Measurements from ENCODE around the gene KDM5B.

KDM5B gene

DNA sequence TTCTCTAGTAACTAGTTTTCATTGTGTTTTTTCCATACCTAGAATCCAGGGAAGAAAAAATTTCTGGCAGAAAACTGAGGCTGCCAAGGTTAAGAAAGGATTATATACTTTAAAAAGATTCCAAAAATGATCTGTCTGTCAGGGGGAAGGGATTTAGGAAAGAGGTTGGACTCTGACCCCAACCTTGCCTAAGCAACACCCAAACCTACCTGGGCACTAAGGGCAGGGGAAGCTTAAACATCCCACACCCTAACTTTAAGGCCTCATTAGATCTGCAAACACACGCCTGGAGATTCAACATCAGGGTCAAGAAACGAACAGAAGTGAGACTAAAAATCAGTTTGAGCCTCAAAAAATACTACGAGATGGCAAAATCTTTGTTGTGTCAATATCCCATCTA, 19.4 kb downstream of the KDM5B start:
- Histone ChIP-seq H3K36me3 (ENCODE audit: insufficient read depth, insufficient read length, low read length) (no peaks in the 10 kb centered on the region), H3K4me1 (ENCODE audit: insufficient read depth, insufficient read length) (no peaks in the 10 kb centered on the region), H3K9ac (ENCODE audit: insufficient read length, low read depth) (no peak overlapping the region), H3K9me3 (ENCODE audit: insufficient read depth, low read length) (no peaks in the 10 kb centered on the region), H3K4me3 (ENCODE audit: insufficient read length, low read depth) (no peak overlapping the region), H3K27me3 (ENCODE audit: insufficient read depth, insufficient read length) (no peaks in the 10 kb centered on the region)
- no peak for DNase-seq (ENCODE audit: low read depth, low spot score)
- TF ChIP-seq YY1 (IDR thresholded peaks at IDR 0.05; ENCODE audit: insufficient read depth, insufficient read length) (no peak), SUZ12 (IDR thresholded peaks at IDR 0.05; ENCODE audit: extremely low read depth, insufficient read depth, insufficient read length) (no peak), ZNF274 (IDR thresholded peaks at IDR 0.05; ENCODE audit: low read depth, low read length) (no peak)

DNA sequence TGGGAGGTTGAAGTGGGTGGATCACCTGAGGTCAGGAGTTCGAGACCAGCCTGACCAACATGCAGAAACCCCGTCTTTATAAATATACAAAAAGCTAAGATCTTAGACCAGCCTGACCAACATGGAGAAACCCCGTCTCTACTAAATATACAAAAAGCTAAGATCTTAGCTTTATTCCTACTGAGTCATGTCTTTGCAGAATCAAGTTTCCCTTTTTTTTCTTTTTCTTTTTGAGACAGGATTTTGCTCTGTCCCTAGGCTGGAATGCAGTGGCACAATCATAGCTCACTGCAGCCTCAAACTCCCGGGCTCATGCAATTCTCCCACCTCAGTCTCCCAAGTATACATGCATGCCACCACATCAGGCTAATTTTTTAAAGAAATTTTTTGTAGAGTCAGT, 21.4 kb downstream of the KDM5B start:
- TF ChIP-seq SUZ12 (IDR thresholded peaks at IDR 0.05; ENCODE audit: extremely low read depth, insufficient read depth, insufficient read length), result no peak
- TF ChIP-seq ZNF274 (IDR thresholded peaks at IDR 0.05; ENCODE audit: low read depth, low read length), result no peak
- no peak for TF ChIP-seq YY1 (IDR thresholded peaks at IDR 0.05; ENCODE audit: insufficient read depth, insufficient read length)
- H3K36me3 ChIP-seq (ENCODE audit: insufficient read depth, insufficient read length, low read length), result no peaks in the 10 kb centered on the region
- no peak overlapping the region for H3K9ac ChIP-seq (ENCODE audit: insufficient read length, low read depth)
- H3K27me3 ChIP-seq (ENCODE audit: insufficient read depth, insufficient read length), result no peaks in the 10 kb centered on the region
- no peaks in the 10 kb centered on the region for H3K4me1 ChIP-seq (ENCODE audit: insufficient read depth, insufficient read length)
- DNase-seq (ENCODE audit: low read depth, low spot score), result no peak
- no peak overlapping the region for H3K4me3 ChIP-seq (ENCODE audit: insufficient read length, low read depth)
- H3K9me3 ChIP-seq (ENCODE audit: insufficient read depth, low read length), result no peaks in the 10 kb centered on the region

DNA sequence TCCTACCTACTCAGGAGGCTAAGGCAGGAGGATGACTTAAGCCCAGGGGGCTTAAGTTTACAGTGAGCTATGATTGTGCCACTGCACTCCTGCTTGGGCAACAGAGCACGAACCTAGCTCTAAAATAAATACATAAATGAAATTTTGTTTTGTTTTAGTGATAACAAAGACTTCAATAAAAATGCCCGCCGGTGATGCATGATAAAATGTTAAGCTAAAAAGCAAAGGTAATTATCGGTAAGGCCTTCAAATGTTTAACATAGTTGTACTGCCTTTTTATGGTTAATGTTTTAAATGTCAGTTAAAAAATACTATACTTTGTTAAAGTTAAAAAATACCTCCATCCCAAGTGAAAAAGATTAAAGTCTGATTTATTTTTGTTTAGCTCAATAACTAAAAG, 27.0 kb downstream of the KDM5B start:
- H3K36me3 ChIP-seq (ENCODE audit: insufficient read depth, insufficient read length, low read length), result peaks cover 8% of the 10 kb centered on the region
- no peak overlapping the region for H3K4me3 ChIP-seq (ENCODE audit: insufficient read length, low read depth)
- H3K9me3 ChIP-seq (ENCODE audit: insufficient read depth, low read length), result no peaks in the 10 kb centered on the region
- no peak for TF ChIP-seq ZNF274 (IDR thresholded peaks at IDR 0.05; ENCODE audit: low read depth, low read length)
- TF ChIP-seq YY1 (IDR thresholded peaks at IDR 0.05; ENCODE audit: insufficient read depth, insufficient read length), result no peak
- no peak for TF ChIP-seq SUZ12 (IDR thresholded peaks at IDR 0.05; ENCODE audit: extremely low read depth, insufficient read depth, insufficient read length)
- H3K9ac ChIP-seq (ENCODE audit: insufficient read length, low read depth), result no peak overlapping the region
- DNase-seq (ENCODE audit: low read depth, low spot score), result no peak
- no peaks in the 10 kb centered on the region for H3K4me1 ChIP-seq (ENCODE audit: insufficient read depth, insufficient read length)
- H3K27me3 ChIP-seq (ENCODE audit: insufficient read depth, insufficient read length), result no peaks in the 10 kb centered on the region

DNA sequence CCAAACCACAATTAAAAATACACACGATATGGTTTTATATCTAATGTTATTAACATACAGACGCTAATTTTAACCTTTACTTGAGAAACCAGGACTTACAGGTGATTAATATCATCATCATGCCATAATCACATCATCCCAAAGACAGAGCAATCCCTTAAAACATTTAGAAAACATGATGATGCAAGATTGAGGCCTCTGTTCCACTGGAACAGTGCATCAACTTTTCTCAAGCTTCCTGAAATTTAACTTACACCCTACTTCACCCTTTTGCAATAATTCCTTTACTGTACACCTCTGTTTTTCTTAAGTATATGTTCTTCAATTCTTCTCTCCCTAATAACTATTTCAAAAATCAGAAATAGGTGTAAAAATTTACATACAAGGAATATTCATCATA, 38.1 kb downstream of the KDM5B start:
- DNase-seq (ENCODE audit: low read depth, low spot score), result no peak
- TF ChIP-seq ZNF274 (IDR thresholded peaks at IDR 0.05; ENCODE audit: low read depth, low read length) (no peak), SUZ12 (IDR thresholded peaks at IDR 0.05; ENCODE audit: extremely low read depth, insufficient read depth, insufficient read length) (no peak), YY1 (IDR thresholded peaks at IDR 0.05; ENCODE audit: insufficient read depth, insufficient read length) (no peak)
- peaks cover 60% of the 10 kb centered on the region for H3K36me3 ChIP-seq (ENCODE audit: insufficient read depth, insufficient read length, low read length)
- H3K27me3 ChIP-seq (ENCODE audit: insufficient read depth, insufficient read length), result no peaks in the 10 kb centered on the region
- no peak overlapping the region for H3K4me3 ChIP-seq (ENCODE audit: insufficient read length, low read depth)
- no peak overlapping the region for H3K9ac ChIP-seq (ENCODE audit: insufficient read length, low read depth)
- no peaks in the 10 kb centered on the region for H3K9me3 ChIP-seq (ENCODE audit: insufficient read depth, low read length)
- no peaks in the 10 kb centered on the region for H3K4me1 ChIP-seq (ENCODE audit: insufficient read depth, insufficient read length)

DNA sequence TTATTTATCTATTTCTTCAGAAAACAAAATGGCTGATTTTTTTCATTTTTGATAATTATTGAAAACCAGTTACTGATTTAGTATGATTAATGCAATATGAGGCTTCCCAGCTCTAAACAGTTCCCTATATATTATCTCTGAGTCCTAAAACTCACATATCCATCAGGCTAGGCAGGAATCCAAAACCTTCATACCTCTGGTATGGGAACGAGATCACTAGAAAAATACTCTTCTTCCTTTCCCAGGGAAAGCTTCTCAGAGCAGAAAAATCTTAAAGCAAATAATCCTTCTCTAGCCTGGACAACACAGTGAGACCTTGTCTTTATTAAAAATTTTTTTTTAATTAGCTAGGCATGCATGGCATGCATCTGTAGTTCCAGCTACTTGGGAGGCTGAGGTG, 42.5 kb downstream of the KDM5B start:
- no peak for DNase-seq (ENCODE audit: low read depth, low spot score)

DNA sequence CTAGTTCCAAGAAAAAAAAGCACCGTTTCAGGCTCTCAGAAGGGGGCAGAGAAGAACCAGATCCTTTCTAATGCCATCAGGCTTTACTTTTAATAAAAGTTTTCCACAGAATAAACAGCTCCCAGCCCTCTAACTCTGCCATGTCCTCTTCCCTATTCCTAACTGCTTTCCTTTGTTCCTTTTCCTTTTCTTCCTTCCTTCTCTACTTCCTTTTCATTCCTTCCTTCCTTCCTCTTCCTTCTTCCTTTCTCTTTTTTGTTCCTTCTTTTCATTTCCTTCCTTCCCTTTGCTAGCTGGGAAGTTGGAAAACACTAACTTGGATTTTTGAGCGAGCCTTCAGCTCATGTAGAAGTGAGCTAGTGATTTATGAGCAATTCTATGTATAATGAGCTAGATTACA, 46.2 kb downstream of the KDM5B start:
- Histone ChIP-seq H3K9ac (ENCODE audit: insufficient read length, low read depth) (no peak overlapping the region), H3K9me3 (ENCODE audit: insufficient read depth, low read length) (no peaks in the 10 kb centered on the region), H3K4me1 (ENCODE audit: insufficient read depth, insufficient read length) (no peaks in the 10 kb centered on the region), H3K36me3 (ENCODE audit: insufficient read depth, insufficient read length, low read length) (peaks cover 86% of the 10 kb centered on the region), H3K27me3 (ENCODE audit: insufficient read depth, insufficient read length) (no peaks in the 10 kb centered on the region), H3K4me3 (ENCODE audit: insufficient read length, low read depth) (no peak overlapping the region)
- TF ChIP-seq SUZ12 (IDR thresholded peaks at IDR 0.05; ENCODE audit: extremely low read depth, insufficient read depth, insufficient read length), result no peak
- TF ChIP-seq ZNF274 (IDR thresholded peaks at IDR 0.05; ENCODE audit: low read depth, low read length), result no peak
- TF ChIP-seq YY1 (IDR thresholded peaks at IDR 0.05; ENCODE audit: insufficient read depth, insufficient read length), result no peak
- DNase-seq (ENCODE audit: low read depth, low spot score), result no peak

More for the DNA sequence above, 42.5 kb downstream of the KDM5B start:
- no peak overlapping the region for H3K4me3 ChIP-seq (ENCODE audit: insufficient read length, low read depth)
- H3K9me3 ChIP-seq (ENCODE audit: insufficient read depth, low read length), result no peaks in the 10 kb centered on the region
- no peak overlapping the region for H3K9ac ChIP-seq (ENCODE audit: insufficient read length, low read depth)
- H3K36me3 ChIP-seq (ENCODE audit: insufficient read depth, insufficient read length, low read length), result peaks cover 65% of the 10 kb centered on the region
- H3K4me1 ChIP-seq (ENCODE audit: insufficient read depth, insufficient read length), result no peaks in the 10 kb centered on the region
- no peak for TF ChIP-seq ZNF274 (IDR thresholded peaks at IDR 0.05; ENCODE audit: low read depth, low read length)
- no peak for TF ChIP-seq YY1 (IDR thresholded peaks at IDR 0.05; ENCODE audit: insufficient read depth, insufficient read length)
- no peak for TF ChIP-seq SUZ12 (IDR thresholded peaks at IDR 0.05; ENCODE audit: extremely low read depth, insufficient read depth, insufficient read length)
- H3K27me3 ChIP-seq (ENCODE audit: insufficient read depth, insufficient read length), result no peaks in the 10 kb centered on the region

DNA sequence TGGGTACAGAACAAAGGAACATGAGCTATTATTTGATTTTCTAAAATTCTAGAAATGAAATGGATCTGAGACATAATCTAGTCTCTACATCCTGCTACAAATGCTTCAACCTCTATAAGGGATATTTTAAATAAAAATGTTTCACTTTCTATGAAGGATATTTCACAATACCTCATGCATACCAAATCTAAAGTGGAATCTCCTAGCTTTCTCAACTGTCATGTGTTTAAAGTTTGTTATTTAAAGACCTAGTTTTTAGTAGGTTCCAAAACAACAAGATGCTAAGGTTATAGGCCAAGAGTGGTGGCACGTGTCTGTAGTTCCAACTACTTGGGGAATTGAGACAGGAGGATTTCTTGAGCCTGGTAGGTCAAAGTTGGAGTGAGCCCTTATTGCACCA, 47.6 kb downstream of the KDM5B start:
- no peak overlapping the region for H3K9ac ChIP-seq (ENCODE audit: insufficient read length, low read depth)
- H3K36me3 ChIP-seq (ENCODE audit: insufficient read depth, insufficient read length, low read length), result peaks cover 87% of the 10 kb centered on the region
- no peak for DNase-seq (ENCODE audit: low read depth, low spot score)
- H3K4me1 ChIP-seq (ENCODE audit: insufficient read depth, insufficient read length), result no peaks in the 10 kb centered on the region
- H3K27me3 ChIP-seq (ENCODE audit: insufficient read depth, insufficient read length), result no peaks in the 10 kb centered on the region
- no peaks in the 10 kb centered on the region for H3K9me3 ChIP-seq (ENCODE audit: insufficient read depth, low read length)
- TF ChIP-seq ZNF274 (IDR thresholded peaks at IDR 0.05; ENCODE audit: low read depth, low read length) (no peak), SUZ12 (IDR thresholded peaks at IDR 0.05; ENCODE audit: extremely low read depth, insufficient read depth, insufficient read length) (no peak), YY1 (IDR thresholded peaks at IDR 0.05; ENCODE audit: insufficient read depth, insufficient read length) (no peak)
- H3K4me3 ChIP-seq (ENCODE audit: insufficient read length, low read depth), result no peak overlapping the region

DNA sequence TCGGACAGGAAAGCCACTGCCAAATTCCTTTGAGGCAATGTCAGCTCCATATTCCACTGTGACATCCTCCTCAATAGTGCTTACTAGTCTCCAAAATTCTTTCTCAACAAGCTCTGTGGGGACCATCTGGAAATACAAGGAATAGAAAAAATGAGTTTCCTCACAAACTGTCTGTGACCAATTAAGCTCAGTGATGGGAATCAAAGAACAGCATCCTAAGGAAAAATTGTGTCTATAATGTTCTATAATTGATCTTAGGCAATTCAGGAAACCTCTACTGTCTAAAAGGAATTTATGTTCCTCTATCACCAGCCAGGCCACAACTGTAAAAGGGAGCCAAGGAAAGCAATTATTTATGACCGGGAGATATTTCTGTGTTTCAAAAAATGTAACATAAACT, 51.8 kb downstream of the KDM5B start:
- TF ChIP-seq YY1 (IDR thresholded peaks at IDR 0.05; ENCODE audit: insufficient read depth, insufficient read length) (no peak), SUZ12 (IDR thresholded peaks at IDR 0.05; ENCODE audit: extremely low read depth, insufficient read depth, insufficient read length) (no peak), ZNF274 (IDR thresholded peaks at IDR 0.05; ENCODE audit: low read depth, low read length) (no peak)
- H3K4me1 ChIP-seq (ENCODE audit: insufficient read depth, insufficient read length), result no peaks in the 10 kb centered on the region
- H3K27me3 ChIP-seq (ENCODE audit: insufficient read depth, insufficient read length), result no peaks in the 10 kb centered on the region
- DNase-seq (ENCODE audit: low read depth, low spot score), result no peak
- H3K36me3 ChIP-seq (ENCODE audit: insufficient read depth, insufficient read length, low read length), result peaks cover 89% of the 10 kb centered on the region
- H3K9ac ChIP-seq (ENCODE audit: insufficient read length, low read depth), result no peak overlapping the region
- H3K9me3 ChIP-seq (ENCODE audit: insufficient read depth, low read length), result no peaks in the 10 kb centered on the region
- no peak overlapping the region for H3K4me3 ChIP-seq (ENCODE audit: insufficient read length, low read depth)

Data from NT2/D1 (cell line).